ENCODE measurements around the gene SPTA1. TPM values are rescaled to one million over a fixed set of nuclear protein-coding genes. Genes with fewer than 3 reads are reported as not detected.

SPTA1 gene
- total RNA-seq, 4 donors from 2014 or later, result 5.9 TPM; not detected in 3

- Histone ChIP-seq H3K4me3 (no peak overlapping the region), H3K4me1 (no peaks in the 10 kb centered on the region), H3K9me3 (no peaks in the 10 kb centered on the region), H3K27me3 (no peaks in the 10 kb centered on the region), H3K36me3 (no peaks in the 10 kb centered on the region), H3K27ac (no peak overlapping the region)
- TF ChIP-seq CTCF (IDR thresholded peaks at IDR 0.05) (no peak), POLR2A (IDR thresholded peaks at IDR 0.05) (no peak)
- no peak for DNase-seq
- intact Hi-C loops (cut with DNase I; ENCODE audit: low total_unique reads), result no loop called here
These were observed 72.8 kb downstream of the SPTA1 start for GRCh38 chr1:158613764-158614163.

- Histone ChIP-seq H3K27ac (no peak overlapping the region), H3K4me3 (no peak overlapping the region), H3K36me3 (no peaks in the 10 kb centered on the region), H3K27me3 (no peaks in the 10 kb centered on the region), H3K9me3 (no peaks in the 10 kb centered on the region), H3K4me1 (no peaks in the 10 kb centered on the region)
- DNase-seq, result no peak
- intact Hi-C loops (cut with DNase I; ENCODE audit: low total_unique reads), result no loop called here
- no peak for TF ChIP-seq POLR2A (IDR thresholded peaks at IDR 0.05)
- TF ChIP-seq CTCF (IDR thresholded peaks at IDR 0.05), result no peak
These were observed 74.6 kb downstream of the SPTA1 start for GRCh38 chr1:158611916-158612315.

GRCh38 chr1:158607296-158607695, 79.2 kb downstream of the SPTA1 start:
- Histone ChIP-seq H3K4me1 (no peaks in the 10 kb centered on the region), H3K4me3 (no peak overlapping the region), H3K27me3 (no peaks in the 10 kb centered on the region), H3K27ac (no peak overlapping the region), H3K36me3 (no peaks in the 10 kb centered on the region), H3K9me3 (no peaks in the 10 kb centered on the region)
- no peak for DNase-seq
- TF ChIP-seq POLR2A (IDR thresholded peaks at IDR 0.05) (no peak), CTCF (IDR thresholded peaks at IDR 0.05) (no peak)
- intact Hi-C loops (cut with DNase I; ENCODE audit: low total_unique reads), result no loop called here

- Histone ChIP-seq H3K9me3 (no peaks in the 10 kb centered on the region), H3K27me3 (no peaks in the 10 kb centered on the region), H3K27ac (no peak within 1 kb of the TSS), H3K4me3 (no peak within 1 kb of the TSS), H3K36me3 (no peaks in the 10 kb centered on the region), H3K4me1 (no peaks in the 10 kb centered on the region)
- no peak for DNase-seq
- intact Hi-C loops (cut with DNase I; ENCODE audit: low total_unique reads), result no loop called here
- no peak for TF ChIP-seq CTCF (IDR thresholded peaks at IDR 0.05)
- TF ChIP-seq POLR2A (IDR thresholded peaks at IDR 0.05), result no peak
These were observed 81.5 kb downstream of the SPTA1 start, which contains the start of gene OR10Z1 for GRCh38 chr1:158604968-158605367. Gene OR10Z1 (plus strand): TSS chr1:158605268. CDS start chr1:158606439, 1,171 bp downstream.

- TF ChIP-seq POLR2A (IDR thresholded peaks at IDR 0.05) (no peak), CTCF (IDR thresholded peaks at IDR 0.05) (no peak)
- DNase-seq, result no peak
- Histone ChIP-seq H3K9me3 (no peaks in the 10 kb centered on the region), H3K36me3 (no peaks in the 10 kb centered on the region), H3K27me3 (no peaks in the 10 kb centered on the region), H3K4me1 (no peaks in the 10 kb centered on the region), H3K4me3 (no peak overlapping the region), H3K27ac (no peak overlapping the region)
- intact Hi-C loops (cut with DNase I; ENCODE audit: low total_unique reads), result no loop called here
These were observed 85.8 kb downstream of the SPTA1 start for GRCh38 chr1:158600735-158601134.

All from uterus (tissue), 4 donors.